Peyer's patch (tissue), 4 donors: ENCODE measurements around the gene INSIG2.

Experiments
- POLR2A ChIP-seq, 2 donors: fragments of 450-650 bp; IDR thresholded peaks; one replicate each; pipeline ENCODE4 v1.5.1; 2017; ENCODE audit warnings: antibody characterized with exemption in 2 of 2, mild to moderate bottlenecking in 2 of 2, moderate library complexity in 2 of 2
- TF ChIP-seq, protein P1 (sequence below), 6 experiments: fragments of 450-650 bp in 4 of 6; fragments of 200-600 bp in 2 of 6; sonication (generic) in 1 of 6; IDR thresholded peaks; one replicate each; pipeline ENCODE4 v1.5.1; 2017 to 2019; ENCODE audit warnings: antibody characterized with exemption in 6 of 6, mild to moderate bottlenecking in 3 of 6, moderate library complexity in 1 of 6

DNA sequence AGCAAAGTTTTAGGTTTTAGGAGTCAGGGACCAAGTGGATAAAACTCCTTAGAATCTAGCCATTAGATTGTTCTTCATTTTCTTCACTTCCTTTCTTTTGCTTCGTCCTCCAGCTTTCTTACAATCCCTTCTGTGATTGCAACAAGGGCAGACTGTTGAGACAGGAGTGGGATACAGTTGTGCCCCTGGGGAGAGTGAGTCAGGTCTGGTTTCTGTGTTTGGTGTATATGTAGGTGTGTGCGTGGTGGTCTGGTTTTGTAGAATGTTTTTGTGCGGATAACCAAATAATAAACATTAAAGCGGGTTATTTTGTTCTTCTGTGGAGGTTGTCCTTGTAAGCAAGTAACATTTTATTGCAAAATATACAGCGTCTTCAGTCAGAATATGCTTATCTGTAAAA, 7.3 kb downstream of the INSIG2 start:
- TF ChIP-seq, protein P1, sequence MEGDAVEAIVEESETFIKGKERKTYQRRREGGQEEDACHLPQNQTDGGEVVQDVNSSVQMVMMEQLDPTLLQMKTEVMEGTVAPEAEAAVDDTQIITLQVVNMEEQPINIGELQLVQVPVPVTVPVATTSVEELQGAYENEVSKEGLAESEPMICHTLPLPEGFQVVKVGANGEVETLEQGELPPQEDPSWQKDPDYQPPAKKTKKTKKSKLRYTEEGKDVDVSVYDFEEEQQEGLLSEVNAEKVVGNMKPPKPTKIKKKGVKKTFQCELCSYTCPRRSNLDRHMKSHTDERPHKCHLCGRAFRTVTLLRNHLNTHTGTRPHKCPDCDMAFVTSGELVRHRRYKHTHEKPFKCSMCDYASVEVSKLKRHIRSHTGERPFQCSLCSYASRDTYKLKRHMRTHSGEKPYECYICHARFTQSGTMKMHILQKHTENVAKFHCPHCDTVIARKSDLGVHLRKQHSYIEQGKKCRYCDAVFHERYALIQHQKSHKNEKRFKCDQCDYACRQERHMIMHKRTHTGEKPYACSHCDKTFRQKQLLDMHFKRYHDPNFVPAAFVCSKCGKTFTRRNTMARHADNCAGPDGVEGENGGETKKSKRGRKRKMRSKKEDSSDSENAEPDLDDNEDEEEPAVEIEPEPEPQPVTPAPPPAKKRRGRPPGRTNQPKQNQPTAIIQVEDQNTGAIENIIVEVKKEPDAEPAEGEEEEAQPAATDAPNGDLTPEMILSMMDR (IDR thresholded peaks at IDR 0.05), result no peak
- no peak for TF ChIP-seq POLR2A (IDR thresholded peaks at IDR 0.05)
